NCI-H82 treated with DMSO at 0.1 percent for 48 hours (cell line): Measurements from ENCODE around the gene UBE2R2.
"Not testable (repeated sequence)": the region's sequence is repeated elsewhere in the genome, so short reads cannot be mapped to it uniquely, and the experiment has no call there.

Source experiments
- DNase-seq: peaks from one replicate; lab custom pipeline; 2025; ENCODE audit not compliant: unreplicated experiment; lab: John Stamatoyannopoulos, UW

UBE2R2 gene

DNA sequence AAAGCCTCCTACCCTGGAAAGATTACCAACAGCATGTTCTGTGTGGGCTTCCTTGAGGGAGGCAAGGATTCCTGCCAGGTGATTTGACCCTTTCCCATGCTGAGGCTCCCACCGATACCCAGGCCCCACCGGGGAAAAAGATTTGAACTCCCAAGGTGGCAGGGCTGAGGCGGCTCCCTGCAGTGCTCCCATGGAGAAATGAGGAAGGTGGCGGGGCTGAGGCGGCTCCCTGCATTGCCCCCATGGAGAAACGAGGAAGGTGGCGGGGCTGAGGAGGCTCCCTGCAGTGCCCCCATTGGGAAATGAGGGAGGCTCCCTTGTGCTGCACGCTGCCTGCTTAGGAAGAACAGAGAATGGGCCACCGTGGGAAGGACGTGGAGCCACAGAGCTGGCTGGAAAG lies 18.4 kb upstream of the UBE2R2 start:
- no peak for DNase-seq

DNA sequence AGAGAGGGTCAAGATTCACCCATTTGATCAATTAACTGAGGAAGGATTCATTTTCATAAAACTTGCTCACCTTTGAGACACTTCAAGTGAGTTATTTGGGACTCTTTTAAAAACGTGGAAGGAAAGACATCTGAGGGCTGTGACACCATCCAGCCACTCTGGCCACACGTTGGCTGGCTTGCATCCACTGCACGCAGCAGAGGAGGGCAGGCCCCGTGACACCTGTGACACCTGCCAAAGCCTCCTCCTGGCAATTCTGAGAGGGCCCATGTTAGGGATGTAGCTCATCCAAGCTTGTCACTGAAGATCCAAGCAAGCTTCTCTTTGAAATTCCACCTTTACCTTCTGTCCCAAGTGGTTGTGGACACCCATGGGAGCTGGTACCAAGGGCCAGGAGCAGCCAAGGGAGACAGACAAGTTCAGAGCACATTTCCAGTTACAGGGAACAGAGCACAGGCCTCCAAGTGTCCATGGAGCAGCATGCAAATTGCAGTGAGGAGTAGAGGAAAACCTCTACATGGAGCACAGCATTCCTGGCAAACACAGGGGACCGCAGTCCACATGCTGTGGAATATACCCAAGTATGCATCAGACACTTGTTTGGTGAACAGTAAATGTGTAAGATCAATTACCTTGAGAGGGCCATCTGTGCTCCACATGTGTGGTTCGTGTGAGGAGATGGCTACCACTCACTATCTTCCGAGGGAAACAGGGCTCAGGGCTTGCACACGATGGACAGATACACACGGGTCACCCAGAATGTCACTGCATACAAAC lies 16.8 kb upstream of the UBE2R2 start:
- no peak for DNase-seq

- DNase-seq = no peak
These were observed 16.1 kb upstream of the UBE2R2 start for GRCh38 chr9:33800886-33801285.

GRCh38 chr9:33801943-33802500 lies 14.9 kb upstream of the UBE2R2 start:
- DNase-seq = not testable (repeated sequence)

- not testable (repeated sequence) for DNase-seq
These were observed 12.8 kb upstream of the UBE2R2 start for GRCh38 chr9:33804196-33804595.

- not testable (repeated sequence) for DNase-seq
These were observed 9.8 kb upstream of the UBE2R2 start for GRCh38 chr9:33807156-33807555.

DNA sequence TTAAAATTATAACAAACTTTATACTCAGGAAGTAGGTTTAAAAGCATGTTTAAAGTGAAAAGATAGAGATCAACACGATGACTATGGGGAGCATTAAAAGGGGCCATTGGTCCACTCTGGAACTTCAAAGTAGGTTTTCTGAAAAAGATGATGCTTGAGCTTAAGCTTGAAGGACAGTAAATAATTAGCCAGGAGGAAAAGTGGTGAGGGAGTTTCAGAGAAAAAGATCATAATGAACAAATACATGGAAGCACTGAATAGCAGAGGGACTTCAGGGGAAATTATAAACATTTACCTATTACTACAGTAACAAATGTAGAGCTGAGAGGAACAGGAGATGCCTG lies 8.0 kb upstream of the UBE2R2 start:
- not testable (repeated sequence) for DNase-seq

GRCh38 chr9:33809506-33809905 lies 7.5 kb upstream of the UBE2R2 start:
- DNase-seq = no peak

- no peak for DNase-seq
These were observed 3.0 kb upstream of the UBE2R2 start for GRCh38 chr9:33813712-33814641.

DNA sequence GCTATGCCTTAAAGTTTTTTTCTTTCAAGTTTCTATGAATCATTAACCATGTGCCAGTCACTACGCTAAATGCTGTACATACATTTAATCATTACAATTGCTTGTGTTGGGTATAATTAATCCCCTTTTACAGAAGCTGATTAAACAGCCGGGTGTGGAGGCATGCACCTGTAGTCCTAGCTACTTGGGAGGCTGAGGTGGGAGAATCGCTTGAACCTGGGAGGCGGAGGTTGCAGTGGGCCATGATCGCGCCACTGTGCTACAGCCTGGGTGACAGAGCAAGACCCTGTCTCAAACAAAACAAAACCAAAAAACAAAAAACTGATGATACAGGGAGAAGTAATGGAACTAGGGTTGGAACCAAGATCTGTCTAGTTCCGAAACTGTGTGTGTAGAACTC lies 1.2 kb upstream of the UBE2R2 start:
- no peak for DNase-seq

DNA sequence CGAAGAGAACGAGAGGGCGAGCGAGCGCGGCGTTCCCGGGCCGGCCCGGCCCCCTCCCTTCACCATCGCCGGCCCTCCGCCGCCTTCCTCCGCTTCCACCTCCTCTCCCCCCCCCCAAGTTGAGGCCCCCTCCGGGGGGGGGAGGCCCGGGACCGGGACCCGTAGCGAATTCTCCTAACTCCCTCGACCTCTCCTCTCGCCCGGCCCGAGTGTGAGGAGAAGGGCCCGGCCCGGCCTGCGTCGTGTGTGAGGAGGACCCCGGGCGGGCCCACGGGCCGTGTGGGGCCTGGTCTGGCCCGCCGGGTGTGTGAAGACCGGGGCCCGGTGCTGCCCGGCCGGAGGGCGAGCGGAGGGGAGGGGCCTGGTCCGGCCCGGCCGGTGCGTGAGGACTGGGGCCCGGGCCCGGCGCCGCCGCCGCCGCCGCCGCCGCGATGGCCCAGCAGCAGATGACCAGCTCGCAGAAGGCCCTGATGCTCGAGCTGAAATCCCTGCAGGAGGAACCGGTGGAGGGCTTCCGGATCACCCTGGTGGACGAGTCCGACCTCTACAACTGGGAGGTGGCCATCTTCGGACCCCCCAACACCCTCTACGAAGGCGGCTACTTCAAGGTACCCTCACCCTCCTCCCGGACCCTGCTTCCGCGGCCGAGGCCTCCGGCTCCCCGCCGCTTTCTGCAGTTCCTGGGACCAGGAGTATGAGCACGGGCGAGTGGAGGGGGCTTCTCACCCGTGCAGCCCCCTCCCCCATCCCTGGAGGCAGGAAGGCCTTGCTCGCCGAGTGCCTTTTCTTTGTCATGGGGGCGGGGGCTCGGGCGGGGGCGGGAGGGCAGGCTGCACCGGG lies 587 bp downstream of the UBE2R2 start:
- no peak for DNase-seq

DNA sequence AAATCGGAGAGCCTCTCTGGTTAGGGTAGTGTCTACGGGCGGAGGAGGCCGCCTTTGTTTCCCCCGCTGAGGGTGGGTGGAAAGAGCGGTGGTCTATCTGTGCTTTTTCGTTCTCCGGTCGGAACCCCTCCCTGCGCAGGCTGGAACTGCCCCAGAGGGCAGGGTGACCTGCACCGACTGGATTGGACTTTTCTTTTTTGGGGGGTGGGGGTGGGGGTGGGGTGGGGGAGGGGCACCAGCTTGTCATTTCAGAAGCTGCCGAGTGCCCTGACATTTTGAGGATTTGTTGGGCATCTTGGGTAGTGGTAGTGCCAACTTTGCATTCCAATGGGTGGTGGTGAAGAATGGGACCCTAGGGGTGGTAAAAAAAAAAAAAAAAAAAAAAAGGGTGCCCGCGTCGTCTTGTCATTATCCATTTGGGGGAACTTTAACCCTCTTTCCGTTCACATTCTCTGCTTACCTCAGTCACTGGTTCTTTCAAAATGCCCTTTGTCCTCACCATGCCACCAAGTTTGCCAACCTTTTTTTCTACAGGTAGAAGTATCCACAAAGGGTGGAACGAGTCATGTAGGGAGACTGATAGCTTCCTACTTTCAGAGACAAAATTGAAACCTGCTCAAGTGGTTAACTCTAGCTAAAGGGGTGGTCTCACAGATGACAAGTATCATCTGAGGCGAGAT lies 1.3 kb downstream of the UBE2R2 start:
- DNase-seq = no peak

GRCh38 chr9:33818847-33819500 lies 2.0 kb downstream of the UBE2R2 start:
- no peak for DNase-seq

DNA sequence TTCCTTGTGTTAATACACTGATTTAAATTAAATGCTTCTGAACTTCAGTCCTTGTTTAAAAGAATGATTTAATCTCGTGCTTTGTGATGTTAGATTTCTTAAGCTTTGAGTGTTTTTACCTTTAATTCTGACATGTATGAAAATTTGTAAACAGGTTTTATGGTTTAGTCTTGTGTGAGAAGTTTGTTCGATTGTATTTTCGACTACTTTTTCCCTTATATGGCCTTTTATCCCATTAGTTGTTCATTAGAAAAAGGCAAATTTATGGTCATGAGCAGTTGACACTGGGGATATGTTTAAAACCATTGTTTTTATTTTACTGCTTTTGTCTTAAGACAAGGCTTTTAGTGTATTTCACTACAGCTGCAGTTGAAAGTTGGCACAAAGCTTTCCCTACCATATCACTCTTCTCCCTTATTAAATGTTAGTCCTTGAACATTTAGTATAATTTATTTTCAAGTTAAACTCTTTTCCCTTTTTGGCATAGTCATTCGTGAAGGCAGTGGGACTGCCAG lies 3.3 kb downstream of the UBE2R2 start:
- no peak for DNase-seq

- no peak for DNase-seq
These were observed 6.8 kb downstream of the UBE2R2 start for GRCh38 chr9:33823801-33824200.

DNA sequence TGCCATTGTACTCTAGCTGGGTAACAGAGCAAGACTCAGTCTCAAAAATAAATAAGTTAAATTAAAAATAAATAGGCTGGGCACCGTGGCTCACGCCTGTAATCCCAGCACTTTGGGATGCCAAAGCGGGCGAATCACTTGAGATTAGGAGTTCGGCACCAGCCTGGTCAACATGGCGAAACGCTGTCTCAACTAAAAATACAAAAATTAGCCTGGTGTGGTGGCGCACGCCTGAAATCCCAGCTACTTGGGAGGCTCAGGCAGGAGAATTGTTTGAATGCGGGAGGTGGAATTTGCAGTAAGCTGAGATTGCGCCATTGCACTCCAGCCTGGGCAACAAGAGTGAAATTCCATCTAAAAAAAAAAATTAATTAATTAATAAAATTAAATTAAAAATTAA lies 10.3 kb downstream of the UBE2R2 start:
- not testable (repeated sequence) for DNase-seq

GRCh38 chr9:33829641-33830230 lies 12.8 kb downstream of the UBE2R2 start:
- not testable (repeated sequence) for DNase-seq

- no peak for DNase-seq
These were observed 18.8 kb downstream of the UBE2R2 start for GRCh38 chr9:33835625-33836260.

- not testable (repeated sequence) for DNase-seq
These were observed 19.3 kb downstream of the UBE2R2 start for GRCh38 chr9:33836261-33836660.
